ENCODE results near the gene ATRNL1.

ATRNL1 gene

GRCh38 chr10:115936926-115937767 is 844.0 kb downstream of the ATRNL1 start:
- no peak for TF ChIP-seq CTCF (conservative IDR thresholded peaks at IDR 0.05; ENCODE audit: low read depth)
- H3K27ac ChIP-seq, result no peak overlapping the region
- CTCF ChIA-PET, result no interaction called here
- DNase-seq (ENCODE audit: low spot score), result no peak
- POLR2A ChIA-PET (ENCODE audit: low non-redundant PET), result no interaction called here

GRCh38 chr10:115937768-115938056 is 844.5 kb downstream of the ATRNL1 start:
- ChIA-PET CTCF (no interaction called here), POLR2A (ENCODE audit: low non-redundant PET) (no interaction called here)
- no peak overlapping the region for H3K27ac ChIP-seq
- no peak for DNase-seq (ENCODE audit: low spot score)
- no peak for TF ChIP-seq CTCF (conservative IDR thresholded peaks at IDR 0.05; ENCODE audit: low read depth)

GRCh38 chr10:115939101-115939854 is 846.1 kb downstream of the ATRNL1 start:
- H3K27ac ChIP-seq, result no peak overlapping the region
- no peak for TF ChIP-seq CTCF (conservative IDR thresholded peaks at IDR 0.05; ENCODE audit: low read depth)
- POLR2A ChIA-PET (ENCODE audit: low non-redundant PET), result no interaction called here

GRCh38 chr10:115941361-115941771 is 848.2 kb downstream of the ATRNL1 start:
- H3K27ac ChIP-seq, result no peak overlapping the region
- ChIA-PET CTCF (interaction anchor here (0.6 kb wide), 1 partner anchor 704 kb away, joined by 3 read pairs; no protein-coding TSS in a partner anchor), POLR2A (ENCODE audit: low non-redundant PET) (no interaction called here)
- no peak for DNase-seq (ENCODE audit: low spot score)
- TF ChIP-seq CTCF (conservative IDR thresholded peaks at IDR 0.05; ENCODE audit: low read depth), result no peak

More at GRCh38 chr10:115939101-115939854, 846.1 kb downstream of the ATRNL1 start:
- CTCF ChIA-PET, result no interaction called here
- DNase-seq (ENCODE audit: low spot score), result no peak

- TF ChIP-seq CTCF (conservative IDR thresholded peaks at IDR 0.05; ENCODE audit: low read depth), result no peak
- no peak overlapping the region for H3K27ac ChIP-seq
- ChIA-PET POLR2A (ENCODE audit: low non-redundant PET) (no interaction called here), CTCF (interaction anchor here (0.6 kb wide), 1 partner anchor 509 kb away, joined by 7 read pairs; no protein-coding TSS in a partner anchor)
- no peak for DNase-seq (ENCODE audit: low spot score)
Observed at GRCh38 chr10:115942101-115942500, 848.9 kb downstream of the ATRNL1 start.

- ChIA-PET POLR2A (ENCODE audit: low non-redundant PET) (no interaction called here), CTCF (no interaction called here)
- DNase-seq (ENCODE audit: low spot score), result no peak
- TF ChIP-seq CTCF (conservative IDR thresholded peaks at IDR 0.05; ENCODE audit: low read depth), result no peak
- no peak overlapping the region for H3K27ac ChIP-seq
Observed at GRCh38 chr10:115944538-115944937, 851.4 kb downstream of the ATRNL1 start.

Measured in RWPE1 (cell line).